ENCODE data around the gene AOC1.

Gene AOC1

GRCh38 chr7:150838965-150839650 is 13.2 kb upstream of the AOC1 start:
- Histone ChIP-seq H3K9me3 (no peaks in the 10 kb centered on the region), H3K36me3 (no peaks in the 10 kb centered on the region)
- TF ChIP-seq CTCF (IDR thresholded peaks at IDR 0.05) = no peak

GRCh38 chr7:150842018-150842417 is 10.3 kb upstream of the AOC1 start:
- Histone ChIP-seq H3K27ac (no peak overlapping the region), H3K36me3 (no peaks in the 10 kb centered on the region), H3K4me3 (ENCODE audit: low read depth in 1 of 2, low read length in 1 of 2) (no peak overlapping the region), H3K27me3 (no peaks in the 10 kb centered on the region), H3K4me1 (ENCODE audit: control insufficient read depth in 1 of 2, insufficient read depth in 1 of 2, low read depth in 1 of 2, low read length in 1 of 2) (no peaks in the 10 kb centered on the region), H3K9me3 (no peaks in the 10 kb centered on the region)
- TF ChIP-seq CTCF (IDR thresholded peaks at IDR 0.05) = no peak

More at GRCh38 chr7:150838965-150839650, 13.2 kb upstream of the AOC1 start:
- H3K27ac ChIP-seq = no peak overlapping the region
- peaks cover 11% of the 10 kb centered on the region for H3K27me3 ChIP-seq
- no peak overlapping the region for H3K4me3 ChIP-seq (ENCODE audit: low read depth in 1 of 2, low read length in 1 of 2)
- no peaks in the 10 kb centered on the region for H3K4me1 ChIP-seq (ENCODE audit: control insufficient read depth in 1 of 2, insufficient read depth in 1 of 2, low read depth in 1 of 2, low read length in 1 of 2)

- no peaks in the 10 kb centered on the region for H3K4me1 ChIP-seq (ENCODE audit: control insufficient read depth in 1 of 2, insufficient read depth in 1 of 2, low read depth in 1 of 2, low read length in 1 of 2)
- no peak overlapping the region for H3K4me3 ChIP-seq (ENCODE audit: low read depth in 1 of 2, low read length in 1 of 2)
- no peak for TF ChIP-seq CTCF (IDR thresholded peaks at IDR 0.05)
- no peaks in the 10 kb centered on the region for H3K36me3 ChIP-seq
- no peaks in the 10 kb centered on the region for H3K9me3 ChIP-seq
- no peaks in the 10 kb centered on the region for H3K27me3 ChIP-seq
- H3K27ac ChIP-seq = no peak overlapping the region
Measured at GRCh38 chr7:150842716-150843115, 9.6 kb upstream of the AOC1 start.

- Histone ChIP-seq H3K4me3 (ENCODE audit: low read depth in 1 of 2, low read length in 1 of 2) (no peak overlapping the region), H3K36me3 (no peaks in the 10 kb centered on the region), H3K27me3 (peaks cover 4% of the 10 kb centered on the region), H3K4me1 (ENCODE audit: control insufficient read depth in 1 of 2, insufficient read depth in 1 of 2, low read depth in 1 of 2, low read length in 1 of 2) (no peaks in the 10 kb centered on the region), H3K27ac (no peak overlapping the region), H3K9me3 (no peaks in the 10 kb centered on the region)
- no peak for TF ChIP-seq CTCF (IDR thresholded peaks at IDR 0.05)
Measured at GRCh38 chr7:150845421-150845861, 6.9 kb upstream of the AOC1 start.

GRCh38 chr7:150846291-150847115 is 5.8 kb upstream of the AOC1 start:
- Histone ChIP-seq H3K36me3 (no peaks in the 10 kb centered on the region), H3K9me3 (no peaks in the 10 kb centered on the region), H3K4me1 (ENCODE audit: control insufficient read depth in 1 of 2, insufficient read depth in 1 of 2, low read depth in 1 of 2, low read length in 1 of 2) (peaks cover 6% of the 10 kb centered on the region in 2 experiments), H3K4me3 (ENCODE audit: low read depth in 1 of 2, low read length in 1 of 2) (no peak overlapping the region), H3K27ac (no peak overlapping the region), H3K27me3 (peaks cover 4% of the 10 kb centered on the region)
- no peak for TF ChIP-seq CTCF (IDR thresholded peaks at IDR 0.05)
